HG02610 (cell line): ENCODE data around the gene NAP1L4.

Experiments
- ATAC-seq: cut with Tn5 transposase; IDR thresholded peaks from one replicate; pipeline ENCODE4 v1.9.1; 2021; ENCODE audit warnings: mild to moderate bottlenecking, moderate library complexity; ENCODE audit not compliant: unreplicated experiment

Gene NAP1L4

GRCh38 chr11:3011891-3012885 is 20.1 kb upstream of the NAP1L4 start:
- ATAC-seq, result no peak

- no peak for ATAC-seq
Measured at GRCh38 chr11:3010521-3011275, 18.6 kb upstream of the NAP1L4 start.

- no peak for ATAC-seq
Measured at GRCh38 chr11:3010004-3010403, 17.9 kb upstream of the NAP1L4 start.

GRCh38 chr11:3009481-3009880 is 17.4 kb upstream of the NAP1L4 start:
- no peak for ATAC-seq

GRCh38 chr11:3008746-3009336 is 16.7 kb upstream of the NAP1L4 start:
- no peak for ATAC-seq

- ATAC-seq, result no peak
Measured at GRCh38 chr11:3007404-3008010, 15.4 kb upstream of the NAP1L4 start.

- no peak for ATAC-seq
Measured at GRCh38 chr11:3006505-3007260, 14.6 kb upstream of the NAP1L4 start.

GRCh38 chr11:3004481-3004880 is 12.4 kb upstream of the NAP1L4 start:
- no peak for ATAC-seq

- ATAC-seq, result no peak
Measured at GRCh38 chr11:3003396-3004231, 11.5 kb upstream of the NAP1L4 start.

GRCh38 chr11:3002871-3003270 is 10.7 kb upstream of the NAP1L4 start:
- ATAC-seq, result no peak

GRCh38 chr11:3002351-3002861 is 10.3 kb upstream of the NAP1L4 start:
- ATAC-seq, result no peak

- ATAC-seq, result no peak
Measured at GRCh38 chr11:3001496-3001895, 9.4 kb upstream of the NAP1L4 start.

- no peak for ATAC-seq
Measured at GRCh38 chr11:3000032-3000961, 8.2 kb upstream of the NAP1L4 start.

GRCh38 chr11:2999464-2999998 is 7.4 kb upstream of the NAP1L4 start:
- no peak for ATAC-seq

GRCh38 chr11:2998073-2998850 is 6.1 kb upstream of the NAP1L4 start:
- ATAC-seq, result no peak

- no peak for ATAC-seq
Measured at GRCh38 chr11:2997406-2997805, 5.3 kb upstream of the NAP1L4 start.

- ATAC-seq, result no peak
Measured at GRCh38 chr11:2996976-2997375, 4.8 kb upstream of the NAP1L4 start.
